Loucy (cell line): Measurements from ENCODE around the gene LIPT2.

Experiments used
- H2AFZ ChIP-seq: fragments of 200-600 bp; sonication (generic); 2 replicates; pipeline ENCODE4 v1.6.0; 2016; ENCODE audit warnings: antibody characterized with exemption, mild to moderate bottlenecking, low read length, moderate library complexity
- H3F3A ChIP-seq: fragments of 200-600 bp; 2 replicates; pipeline ENCODE4 v1.6.0; 2016; ENCODE audit warnings: antibody characterized with exemption, low read depth, mild to moderate bottlenecking
- H3K27me3 ChIP-seq: fragments of 200-600 bp; sonication (generic); 2 replicates; pipeline ENCODE4 v1.6.1; 2014; ENCODE audit warnings: low read length, mild to moderate bottlenecking; ENCODE audit not compliant: insufficient read depth, poor library complexity, severe bottlenecking
- H3K36me3 ChIP-seq: fragments of 200-600 bp; sonication (generic); 2 replicates; pipeline ENCODE4 v1.6.1; 2016; ENCODE audit warnings: low read length; ENCODE audit not compliant: insufficient read depth
- H3K4me1 ChIP-seq: fragments of 200-600 bp; sonication (generic); 2 replicates; pipeline ENCODE4 v1.5.1; 2014; ENCODE audit warnings: low read length, mild to moderate bottlenecking; ENCODE audit not compliant: insufficient read depth, poor library complexity, severe bottlenecking
- H3K4me2 ChIP-seq: fragments of 200-600 bp; sonication (generic); 2 replicates; pipeline ENCODE4 v1.6.0; 2014; ENCODE audit warnings: antibody characterized with exemption, low read length, low read depth, mild to moderate bottlenecking; ENCODE audit not compliant: poor library complexity, severe bottlenecking
- H3K4me3 ChIP-seq: fragments of 200-600 bp; sonication (generic); 2 replicates; pipeline ENCODE4 v1.5.1; 2014; ENCODE audit warnings: low read length, mild to moderate bottlenecking, mixed read lengths; ENCODE audit not compliant: poor library complexity, severe bottlenecking
- H3K79me2 ChIP-seq: fragments of 200-600 bp; sonication (generic); 2 replicates; pipeline ENCODE4 v1.6.1; 2014; ENCODE audit warnings: low read length; ENCODE audit not compliant: insufficient read depth
- H3K9ac ChIP-seq: fragments of 200-600 bp; sonication (generic); 2 replicates; pipeline ENCODE4 v1.6.0; 2014; ENCODE audit warnings: mild to moderate bottlenecking, low read depth, low read length, moderate library complexity; ENCODE audit not compliant: poor library complexity, severe bottlenecking
- H3K9me2 ChIP-seq: fragments of 200-600 bp; sonication (generic); replicated peaks from 2 replicates; pipeline ENCODE4 v1.6.1; 2016; ENCODE audit warnings: low read depth, low read length, mixed read lengths
- H3K9me3 ChIP-seq: fragments of 200-600 bp; sonication (generic); 2 replicates; pipeline ENCODE4 v1.6.1; 2014; ENCODE audit warnings: mild to moderate bottlenecking, antibody characterized with exemption, low read length, low read depth; ENCODE audit not compliant: insufficient read depth
- H4K20me1 ChIP-seq: fragments of 200-600 bp; sonication (generic); 2 replicates; pipeline ENCODE4 v1.6.0; 2014; ENCODE audit warnings: antibody characterized with exemption, low read length, mild to moderate bottlenecking; ENCODE audit not compliant: insufficient read depth, poor library complexity, severe bottlenecking
- EZH2phosphoT487 ChIP-seq: fragments of 200-600 bp; IDR thresholded peaks from 2 replicates; pipeline ENCODE4 v1.6.1; 2018; ENCODE audit warnings: antibody characterized with exemption, mild to moderate bottlenecking, moderate library complexity, borderline replicate concordance
- TF ChIP-seq, protein P1 (sequence below): fragments of 200-600 bp; sonication (generic); conservative IDR thresholded peaks from 2 replicates; pipeline ENCODE4 v1.5.1; 2014; ENCODE audit warnings: mild to moderate bottlenecking, antibody characterized with exemption, low read length

Gene LIPT2

DNA sequence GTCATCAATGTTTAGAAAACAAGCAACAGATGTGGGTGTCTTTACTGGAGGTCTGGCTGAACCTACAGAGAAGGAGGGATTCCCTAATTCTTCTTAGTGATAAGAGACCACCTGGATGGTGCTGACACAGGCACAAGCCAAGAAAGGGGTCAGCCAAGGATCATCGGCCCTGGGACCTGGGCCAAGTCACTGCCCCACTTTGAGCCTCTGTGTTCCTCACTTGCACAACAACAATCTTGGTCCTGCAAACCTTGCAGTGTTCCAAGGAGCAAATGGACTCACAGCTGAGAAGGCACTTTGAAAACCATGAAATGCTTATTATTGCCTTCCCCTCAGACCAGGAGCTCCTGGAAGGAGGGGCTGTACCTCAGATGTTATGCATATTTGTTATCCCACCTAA, 19.2 kb downstream of the LIPT2 start:
- Histone ChIP-seq H2AFZ (no peak overlapping the region), H3K79me2 (no peaks in the 10 kb centered on the region)
- no peak for TF ChIP-seq EZH2phosphoT487
- TF ChIP-seq, protein P1, sequence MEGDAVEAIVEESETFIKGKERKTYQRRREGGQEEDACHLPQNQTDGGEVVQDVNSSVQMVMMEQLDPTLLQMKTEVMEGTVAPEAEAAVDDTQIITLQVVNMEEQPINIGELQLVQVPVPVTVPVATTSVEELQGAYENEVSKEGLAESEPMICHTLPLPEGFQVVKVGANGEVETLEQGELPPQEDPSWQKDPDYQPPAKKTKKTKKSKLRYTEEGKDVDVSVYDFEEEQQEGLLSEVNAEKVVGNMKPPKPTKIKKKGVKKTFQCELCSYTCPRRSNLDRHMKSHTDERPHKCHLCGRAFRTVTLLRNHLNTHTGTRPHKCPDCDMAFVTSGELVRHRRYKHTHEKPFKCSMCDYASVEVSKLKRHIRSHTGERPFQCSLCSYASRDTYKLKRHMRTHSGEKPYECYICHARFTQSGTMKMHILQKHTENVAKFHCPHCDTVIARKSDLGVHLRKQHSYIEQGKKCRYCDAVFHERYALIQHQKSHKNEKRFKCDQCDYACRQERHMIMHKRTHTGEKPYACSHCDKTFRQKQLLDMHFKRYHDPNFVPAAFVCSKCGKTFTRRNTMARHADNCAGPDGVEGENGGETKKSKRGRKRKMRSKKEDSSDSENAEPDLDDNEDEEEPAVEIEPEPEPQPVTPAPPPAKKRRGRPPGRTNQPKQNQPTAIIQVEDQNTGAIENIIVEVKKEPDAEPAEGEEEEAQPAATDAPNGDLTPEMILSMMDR: no peak

DNA sequence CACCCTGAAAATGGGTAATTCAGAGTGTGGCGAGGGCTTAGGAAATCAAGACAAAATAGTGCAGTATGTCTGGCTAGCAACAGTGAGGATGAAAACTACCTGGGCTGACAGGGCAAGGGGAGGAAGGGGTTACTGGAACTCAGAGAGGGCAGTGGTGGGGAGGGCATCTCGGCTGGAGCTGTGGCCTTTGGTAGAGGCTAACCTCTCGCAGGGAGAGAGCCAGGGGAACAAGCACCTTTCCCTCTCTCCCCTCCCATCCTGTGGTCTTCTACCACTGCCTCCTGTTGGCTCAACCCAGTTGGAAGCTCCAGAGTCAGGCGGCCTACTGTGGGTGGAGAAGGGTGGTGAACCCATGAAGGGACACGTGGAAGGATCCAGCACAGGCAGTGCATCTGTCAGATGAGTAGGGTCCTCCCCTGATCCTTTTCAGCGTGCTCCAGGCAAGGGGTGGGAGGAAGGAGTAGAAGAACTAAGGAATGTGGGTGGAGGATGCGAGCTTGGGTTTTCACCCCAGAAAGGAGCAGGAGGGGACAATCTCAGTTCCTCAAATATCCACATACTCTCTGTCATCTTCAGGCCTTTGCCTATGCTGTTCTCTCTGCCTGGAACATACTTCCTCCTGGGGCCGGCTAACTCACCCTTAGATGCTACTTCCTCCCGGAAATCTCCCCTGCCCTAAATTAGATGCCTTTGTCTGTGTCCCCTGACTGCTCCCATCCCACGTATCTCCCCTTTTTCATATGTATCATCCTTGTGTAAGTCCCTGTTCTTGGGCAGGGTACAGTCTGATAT, 19.9 kb downstream of the LIPT2 start:
- no peaks in the 10 kb centered on the region for H3K36me3 ChIP-seq
- H3F3A ChIP-seq: no peaks in the 10 kb centered on the region
- no peak overlapping the region for H2AFZ ChIP-seq
- H3K9ac ChIP-seq: no peak overlapping the region
- H3K27me3 ChIP-seq: no peaks in the 10 kb centered on the region
- H3K9me2 ChIP-seq: no peaks in the 10 kb centered on the region
- no peak overlapping the region for H3K4me3 ChIP-seq
- TF ChIP-seq, protein P1: no peak
- TF ChIP-seq EZH2phosphoT487: no peak
- no peaks in the 10 kb centered on the region for H3K79me2 ChIP-seq
- no peak overlapping the region for H3K4me2 ChIP-seq
- no peaks in the 10 kb centered on the region for H4K20me1 ChIP-seq
- H3K4me1 ChIP-seq: no peaks in the 10 kb centered on the region
- H3K9me3 ChIP-seq: no peaks in the 10 kb centered on the region

More for the DNA sequence above, 19.2 kb downstream of the LIPT2 start:
- Histone ChIP-seq H3K4me1 (no peaks in the 10 kb centered on the region), H3K4me2 (no peak overlapping the region), H3K27me3 (no peaks in the 10 kb centered on the region), H3K9me2 (no peaks in the 10 kb centered on the region), H4K20me1 (no peaks in the 10 kb centered on the region), H3F3A (no peaks in the 10 kb centered on the region), H3K36me3 (no peaks in the 10 kb centered on the region), H3K9me3 (no peaks in the 10 kb centered on the region), H3K4me3 (no peak overlapping the region), H3K9ac (no peak overlapping the region)

DNA sequence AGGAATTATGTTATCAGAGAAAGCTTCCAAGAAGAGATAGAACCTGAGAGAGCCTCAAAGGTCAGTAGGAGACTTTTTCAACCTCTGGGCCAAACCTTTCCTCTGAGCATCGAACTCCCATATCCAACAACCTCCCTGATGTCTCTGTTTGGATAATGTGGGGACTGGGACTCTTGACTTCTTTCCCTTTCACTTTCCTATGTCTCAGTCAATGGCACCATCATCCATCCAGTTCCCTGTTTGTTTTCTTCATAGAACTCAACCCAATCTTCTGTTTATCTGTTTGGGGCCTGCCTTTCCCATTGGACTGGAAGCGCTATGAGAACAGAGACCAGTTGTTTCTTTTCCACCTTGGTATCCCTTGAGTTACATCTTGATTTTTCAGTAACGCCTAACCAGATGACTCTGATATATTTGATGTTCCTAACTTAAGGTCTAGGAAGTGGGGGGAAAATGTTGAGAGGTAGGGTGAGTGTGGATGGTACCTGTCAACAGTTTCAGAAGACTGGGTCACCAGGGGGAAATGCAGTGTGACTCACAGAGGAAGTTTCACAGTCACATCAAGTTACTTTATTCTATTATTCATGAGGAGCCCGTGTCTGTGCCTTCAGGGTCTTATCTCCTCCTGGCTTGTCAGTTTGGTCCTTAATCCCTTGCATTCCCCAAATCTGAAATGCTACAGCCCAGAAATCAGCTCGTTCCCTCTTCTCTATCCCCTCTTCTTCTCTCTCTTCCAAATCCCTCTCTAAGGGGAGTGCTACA, 21.7 kb downstream of the LIPT2 start:
- Histone ChIP-seq H3K4me1 (no peaks in the 10 kb centered on the region), H2AFZ (no peak overlapping the region), H4K20me1 (no peaks in the 10 kb centered on the region), H3K27me3 (no peaks in the 10 kb centered on the region), H3K36me3 (no peaks in the 10 kb centered on the region), H3K4me2 (no peak overlapping the region), H3K9ac (no peak overlapping the region), H3F3A (no peaks in the 10 kb centered on the region), H3K4me3 (no peak overlapping the region), H3K9me3 (no peaks in the 10 kb centered on the region), H3K79me2 (no peaks in the 10 kb centered on the region), H3K9me2 (no peaks in the 10 kb centered on the region)
- TF ChIP-seq EZH2phosphoT487: no peak
- TF ChIP-seq, protein P1: no peak
